ENCODE measurements around the gene ACOX2. TPM values are rescaled to one million over a fixed set of nuclear protein-coding genes. Genes with fewer than 3 reads are reported as not detected.
A peak's percentile ranks its signal among the peaks of the same experiment; 100 is the strongest.

The ACOX2 gene
- total RNA-seq, 1 donor from 2014 or later = 1.7 TPM

DNA sequence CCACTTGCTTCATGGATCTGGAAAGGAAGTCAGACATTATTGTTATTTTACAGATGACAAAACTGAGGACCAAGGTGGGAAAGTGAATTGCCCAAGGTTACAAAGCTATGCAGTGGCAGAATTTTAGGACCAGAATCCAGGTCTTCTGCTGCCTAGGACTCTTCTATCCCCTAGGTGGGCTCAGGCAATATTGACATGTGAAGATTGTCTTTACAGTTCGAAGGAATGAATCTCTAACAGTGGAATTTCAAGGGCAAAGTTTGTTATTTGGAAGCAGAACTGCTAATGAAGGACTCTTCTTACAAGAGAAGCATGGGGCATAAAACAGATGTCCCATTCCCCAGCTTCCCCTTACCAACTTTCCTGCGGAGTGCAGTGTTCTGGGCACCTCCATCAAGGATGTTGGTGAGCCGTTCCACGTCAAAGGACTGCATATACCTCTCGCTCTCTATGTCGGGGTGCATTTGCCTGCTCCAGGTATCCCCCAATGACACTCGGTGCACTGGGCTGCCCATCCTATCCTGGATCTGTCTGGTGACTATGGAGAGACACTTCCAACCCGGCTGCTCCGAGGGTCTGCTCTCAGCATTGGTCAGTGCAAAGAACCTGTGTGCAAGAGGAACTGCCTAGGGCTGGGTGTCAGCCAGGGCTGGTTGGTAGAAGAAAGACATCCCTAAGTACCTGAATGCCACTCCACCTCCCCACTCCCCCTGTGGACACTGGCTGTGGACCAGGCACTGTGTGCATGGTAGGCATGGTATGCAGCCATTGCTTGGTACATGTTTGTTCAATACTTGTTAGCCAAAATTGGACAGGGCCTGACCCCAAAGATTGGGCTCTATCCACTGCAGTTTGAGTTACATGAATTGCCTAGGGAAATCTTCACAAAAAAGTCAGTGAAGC, 2.1 kb downstream of the ACOX2 start:
- H3K4me3 ChIP-seq (ENCODE audit: low read depth, low read length) = no peak overlapping the region
- no peak for DNase-seq (ENCODE audit: low read depth)
- TF ChIP-seq, protein P1, sequence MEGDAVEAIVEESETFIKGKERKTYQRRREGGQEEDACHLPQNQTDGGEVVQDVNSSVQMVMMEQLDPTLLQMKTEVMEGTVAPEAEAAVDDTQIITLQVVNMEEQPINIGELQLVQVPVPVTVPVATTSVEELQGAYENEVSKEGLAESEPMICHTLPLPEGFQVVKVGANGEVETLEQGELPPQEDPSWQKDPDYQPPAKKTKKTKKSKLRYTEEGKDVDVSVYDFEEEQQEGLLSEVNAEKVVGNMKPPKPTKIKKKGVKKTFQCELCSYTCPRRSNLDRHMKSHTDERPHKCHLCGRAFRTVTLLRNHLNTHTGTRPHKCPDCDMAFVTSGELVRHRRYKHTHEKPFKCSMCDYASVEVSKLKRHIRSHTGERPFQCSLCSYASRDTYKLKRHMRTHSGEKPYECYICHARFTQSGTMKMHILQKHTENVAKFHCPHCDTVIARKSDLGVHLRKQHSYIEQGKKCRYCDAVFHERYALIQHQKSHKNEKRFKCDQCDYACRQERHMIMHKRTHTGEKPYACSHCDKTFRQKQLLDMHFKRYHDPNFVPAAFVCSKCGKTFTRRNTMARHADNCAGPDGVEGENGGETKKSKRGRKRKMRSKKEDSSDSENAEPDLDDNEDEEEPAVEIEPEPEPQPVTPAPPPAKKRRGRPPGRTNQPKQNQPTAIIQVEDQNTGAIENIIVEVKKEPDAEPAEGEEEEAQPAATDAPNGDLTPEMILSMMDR (conservative IDR thresholded peaks at IDR 0.05; ENCODE audit: low read depth, low read length) = no peak

GRCh38 chr3:58532794-58533220, 4.2 kb downstream of the ACOX2 start:
- TF ChIP-seq, protein P1 (conservative IDR thresholded peaks at IDR 0.05; ENCODE audit: low read depth, low read length) = peak; percentile 96
- H3K4me3 ChIP-seq (ENCODE audit: low read depth, low read length) = no peak overlapping the region
- DNase-seq (ENCODE audit: low read depth) = no peak

DNA sequence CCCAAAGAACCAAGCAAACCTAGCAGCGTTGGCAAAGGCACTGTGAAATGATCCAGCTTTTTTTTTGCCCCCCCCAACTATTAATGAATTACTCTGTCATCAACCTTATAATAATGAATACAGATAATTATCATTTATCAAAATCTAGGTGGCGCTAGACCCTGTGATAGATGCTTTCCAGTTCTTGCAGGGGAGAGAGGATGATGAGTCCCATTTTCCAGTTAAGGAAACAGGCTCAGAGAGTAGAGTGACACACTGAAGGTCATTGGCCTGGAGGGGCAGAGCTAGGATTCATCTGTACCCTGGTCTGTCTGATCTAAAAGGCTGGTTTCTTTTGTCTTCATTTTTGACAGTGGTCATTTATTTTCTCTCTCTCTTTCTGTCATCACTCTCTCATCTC, 5.0 kb downstream of the ACOX2 start:
- TF ChIP-seq, protein P1 (conservative IDR thresholded peaks at IDR 0.05; ENCODE audit: low read depth, low read length) = peak; percentile 33
- DNase-seq (ENCODE audit: low read depth) = no peak
- no peak overlapping the region for H3K4me3 ChIP-seq (ENCODE audit: low read depth, low read length)

DNA sequence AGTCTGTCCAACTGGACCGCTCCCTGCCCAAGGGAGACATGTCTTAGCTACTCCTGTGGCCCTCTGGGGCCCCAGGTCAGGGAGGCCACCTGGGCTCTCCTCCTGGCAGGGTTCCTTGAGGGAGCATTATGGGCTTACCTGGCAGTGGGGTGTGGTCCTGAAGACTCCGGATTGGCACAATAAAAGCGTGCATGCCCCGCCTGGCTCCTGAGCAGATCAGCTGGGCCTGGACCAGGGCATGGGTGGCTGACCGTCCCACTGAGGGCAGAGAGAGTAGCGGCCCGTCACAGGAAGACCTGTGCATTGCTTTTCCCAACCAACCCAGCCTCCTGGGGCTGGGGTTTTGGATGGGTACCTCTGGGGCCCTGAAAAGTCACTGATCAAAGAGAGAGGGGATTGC, 5.4 kb downstream of the ACOX2 start:
- no peak overlapping the region for H3K4me3 ChIP-seq (ENCODE audit: low read depth, low read length)
- TF ChIP-seq, protein P1 (conservative IDR thresholded peaks at IDR 0.05; ENCODE audit: low read depth, low read length) = no peak
- no peak for DNase-seq (ENCODE audit: low read depth)

DNA sequence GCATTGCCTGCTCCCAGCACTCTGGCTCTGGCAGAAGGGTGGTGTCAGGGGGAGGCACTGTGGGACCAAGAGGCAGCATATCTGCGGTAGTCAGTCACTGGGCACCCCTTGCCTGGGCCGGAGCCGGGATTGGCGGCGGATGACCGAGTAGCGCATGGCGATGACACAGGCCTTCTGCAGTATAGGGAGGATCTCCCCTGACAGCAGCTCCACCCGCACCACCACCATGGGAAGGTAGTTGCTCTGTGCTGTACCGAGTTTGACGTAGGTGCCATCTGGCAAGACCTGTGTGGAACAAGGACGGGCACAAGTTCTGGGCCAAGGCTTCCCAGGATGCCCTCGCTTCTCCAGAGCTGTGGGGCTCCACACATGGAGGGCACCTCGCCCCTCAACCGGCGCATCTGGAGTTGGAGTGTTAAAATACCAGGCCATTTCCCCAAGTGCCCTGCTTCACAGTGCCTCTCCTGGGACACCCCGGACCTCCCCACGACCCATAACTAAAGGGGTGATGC, 6.6 kb downstream of the ACOX2 start:
- TF ChIP-seq, protein P1 (conservative IDR thresholded peaks at IDR 0.05; ENCODE audit: low read depth, low read length) = no peak
- no peak overlapping the region for H3K4me3 ChIP-seq (ENCODE audit: low read depth, low read length)
- DNase-seq (ENCODE audit: low read depth) = no peak

- TF ChIP-seq, protein P1 (conservative IDR thresholded peaks at IDR 0.05; ENCODE audit: low read depth, low read length) = peak; percentile 37
- no peak for DNase-seq (ENCODE audit: low read depth)
- no peak overlapping the region for H3K4me3 ChIP-seq (ENCODE audit: low read depth, low read length)
Observed at GRCh38 chr3:58529516-58530353, 7.3 kb downstream of the ACOX2 start.
